GM18502 (cell line): ENCODE measurements around the gene EIF3B.
"Not testable (repeated sequence)": the region's sequence is repeated elsewhere in the genome, so short reads cannot be mapped to it uniquely, and the experiment has no call there.

ENCODE experiments used
- ATAC-seq: cut with Tn5 transposase; IDR thresholded peaks from one replicate; pipeline ENCODE4 v1.9.1; 2021; ENCODE audit warnings: mild to moderate bottlenecking; ENCODE audit not compliant: unreplicated experiment, poor library complexity

Gene EIF3B

GRCh38 chr7:2374830-2375728 lies 20.5 kb downstream of the EIF3B start:
- no peak for ATAC-seq

DNA sequence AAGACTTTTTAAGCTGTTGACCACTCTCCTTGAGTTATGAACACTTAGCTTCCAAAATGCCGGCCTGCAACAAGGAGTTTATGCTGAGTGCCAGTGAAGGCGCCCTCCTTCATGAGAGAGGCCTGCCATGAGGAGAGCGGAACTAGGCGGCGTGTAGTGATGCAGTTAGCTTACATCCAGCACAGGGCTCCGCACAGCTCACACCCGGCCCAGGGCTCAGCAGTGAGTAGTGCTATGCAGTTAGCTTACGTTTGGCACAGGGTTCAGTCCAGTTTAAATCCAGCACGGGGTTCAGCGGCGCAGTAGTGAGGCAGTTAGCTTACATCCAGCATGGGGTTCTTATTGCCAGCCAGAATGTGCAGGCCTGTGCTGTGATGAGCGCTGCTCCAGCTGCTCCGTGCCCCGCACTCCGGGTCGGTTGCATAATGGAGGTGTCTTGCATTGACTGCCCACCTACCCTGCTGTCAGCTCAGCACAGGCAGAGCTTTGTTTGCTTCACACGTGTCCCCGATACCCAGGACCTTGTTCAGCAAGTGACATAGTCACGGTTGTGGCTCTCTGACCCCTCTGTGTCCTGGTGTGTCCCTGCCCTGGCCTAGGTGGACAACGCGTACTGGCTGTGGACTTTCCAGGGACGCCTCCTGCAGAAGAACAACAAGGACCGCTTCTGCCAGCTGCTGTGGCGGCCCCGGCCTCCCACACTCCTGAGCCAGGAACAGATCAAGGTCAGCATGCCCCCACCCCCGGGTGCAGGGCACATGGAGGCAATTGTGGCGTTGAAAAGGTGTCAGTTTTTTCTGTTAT lies 21.9 kb downstream of the EIF3B start:
- no peak for ATAC-seq

GRCh38 chr7:2377492-2377891 lies 22.9 kb downstream of the EIF3B start:
- ATAC-seq: not testable (repeated sequence)

DNA sequence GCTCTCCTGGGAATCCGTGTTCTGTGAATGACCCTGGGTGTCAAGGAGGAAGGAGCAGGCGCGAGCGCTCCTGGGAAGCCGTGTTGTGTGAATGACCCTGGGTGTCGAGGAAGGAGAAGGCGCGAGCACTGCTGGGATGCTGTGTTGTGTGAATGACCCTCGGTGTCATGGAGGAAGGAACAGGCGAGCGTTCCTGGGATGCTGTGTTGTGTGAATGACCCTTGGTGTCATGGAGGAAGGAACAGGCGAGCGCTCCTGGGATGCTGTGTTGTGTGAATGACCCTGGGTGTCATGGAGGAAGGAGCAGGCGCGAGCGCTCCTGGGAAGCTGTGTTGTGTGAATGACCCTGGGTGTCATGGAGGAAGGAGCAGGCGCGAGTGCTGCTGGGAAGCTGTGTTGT lies 23.5 kb downstream of the EIF3B start:
- ATAC-seq: not testable (repeated sequence)

DNA sequence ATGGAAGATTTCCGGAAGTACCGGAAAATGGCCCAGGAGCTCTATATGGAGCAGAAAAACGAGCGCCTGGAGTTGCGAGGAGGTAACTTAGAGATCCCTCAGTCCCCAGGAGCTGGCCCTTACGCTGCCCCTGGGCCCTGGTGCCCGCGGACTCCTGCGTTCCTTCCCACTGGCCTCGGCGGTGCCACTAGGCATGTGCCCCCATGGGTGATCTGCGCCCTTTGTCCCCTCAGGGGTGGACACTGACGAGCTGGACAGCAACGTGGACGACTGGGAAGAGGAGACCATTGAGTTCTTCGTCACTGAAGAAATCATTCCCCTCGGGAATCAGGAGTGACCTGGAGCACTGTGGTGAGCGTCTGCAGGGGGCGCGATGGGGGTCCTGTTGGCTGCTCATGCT lies 24.5 kb downstream of the EIF3B start:
- no peak for ATAC-seq

DNA sequence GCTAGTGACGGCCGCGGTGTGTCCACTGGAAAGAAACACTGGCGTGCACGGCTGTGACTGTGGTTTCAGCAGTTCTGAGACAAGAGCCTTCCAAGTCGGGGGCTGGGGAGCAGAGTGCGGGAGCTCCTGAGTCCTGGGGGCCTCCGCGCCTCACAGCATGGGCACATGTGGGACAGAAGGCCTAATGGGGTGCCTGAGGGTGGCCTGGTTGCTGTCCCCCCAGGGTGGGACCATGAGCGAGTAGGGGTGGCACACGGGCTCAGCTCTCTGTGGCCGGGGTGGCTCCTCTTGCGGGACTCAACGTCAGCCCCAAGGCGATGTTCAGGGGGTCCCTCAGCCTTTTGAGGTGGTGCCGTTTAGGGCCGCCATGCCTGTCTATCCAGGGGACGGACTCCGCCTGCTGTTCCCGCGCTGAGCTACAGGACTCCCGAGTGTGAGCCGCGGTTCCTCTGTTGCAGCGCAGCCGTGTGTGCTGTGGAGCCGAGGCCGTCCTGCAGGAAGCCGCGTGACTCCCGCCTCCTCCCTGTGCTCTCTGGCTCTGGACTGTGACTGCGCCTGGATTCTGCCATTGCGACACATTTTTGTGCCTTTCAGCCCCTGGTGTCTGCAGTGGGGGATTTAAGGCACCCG lies 25.3 kb downstream of the EIF3B start:
- no peak for ATAC-seq

- ATAC-seq: no peak
Measured at GRCh38 chr7:2380461-2380860, 25.8 kb downstream of the EIF3B start.

DNA sequence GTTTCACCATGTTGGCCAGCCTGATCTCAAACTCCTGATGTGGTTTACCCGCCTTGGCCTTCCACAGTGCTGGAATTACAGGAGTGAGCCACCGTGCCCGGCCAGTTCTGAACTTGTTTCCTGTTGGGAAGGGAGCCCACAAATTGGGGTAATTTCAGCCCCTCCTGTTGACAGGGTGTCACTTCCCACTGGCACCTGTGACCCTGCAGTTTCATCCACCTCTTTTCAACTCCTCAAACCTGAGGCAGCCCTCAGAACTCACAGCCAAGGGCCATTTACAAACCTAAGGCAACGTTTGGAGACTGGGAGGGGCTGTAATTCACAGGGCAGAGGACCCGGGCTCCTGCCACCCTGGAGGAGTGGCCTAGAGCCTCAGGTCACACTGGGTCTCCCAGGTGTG lies 26.6 kb downstream of the EIF3B start:
- ATAC-seq: no peak

DNA sequence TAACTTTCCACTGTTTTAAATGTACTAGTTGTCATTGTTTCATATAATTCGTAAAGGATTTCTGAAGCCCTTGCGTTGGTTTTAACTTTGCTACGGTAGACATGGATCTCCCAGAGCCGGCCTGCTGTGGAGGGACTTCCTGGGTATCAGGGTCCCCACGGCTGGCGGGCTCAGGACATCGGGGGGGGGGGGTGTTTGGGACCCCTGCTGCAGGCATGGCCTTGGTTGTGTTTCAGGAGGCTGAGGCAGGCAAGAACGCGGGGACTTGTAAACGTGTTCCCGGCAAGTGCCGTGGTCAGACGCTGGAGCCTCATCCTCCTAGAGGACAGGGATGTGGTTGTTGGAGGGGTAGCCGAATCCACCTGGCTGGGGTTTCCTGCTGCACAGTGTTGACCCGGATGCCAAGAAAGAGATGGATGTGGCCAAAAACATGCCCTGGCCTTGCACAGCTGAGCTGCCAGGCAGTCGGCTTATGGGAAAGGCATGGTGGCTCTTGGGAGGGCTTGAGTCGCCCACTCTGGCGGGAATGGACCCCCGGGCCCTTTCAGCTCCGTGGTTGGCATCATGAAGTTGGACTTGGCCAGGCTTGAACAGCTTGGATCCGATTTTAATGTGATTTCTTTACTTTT lies 27.4 kb downstream of the EIF3B start:
- no peak for ATAC-seq

GRCh38 chr7:2383543-2384274 lies 29.1 kb downstream of the EIF3B start:
- ATAC-seq: no peak

DNA sequence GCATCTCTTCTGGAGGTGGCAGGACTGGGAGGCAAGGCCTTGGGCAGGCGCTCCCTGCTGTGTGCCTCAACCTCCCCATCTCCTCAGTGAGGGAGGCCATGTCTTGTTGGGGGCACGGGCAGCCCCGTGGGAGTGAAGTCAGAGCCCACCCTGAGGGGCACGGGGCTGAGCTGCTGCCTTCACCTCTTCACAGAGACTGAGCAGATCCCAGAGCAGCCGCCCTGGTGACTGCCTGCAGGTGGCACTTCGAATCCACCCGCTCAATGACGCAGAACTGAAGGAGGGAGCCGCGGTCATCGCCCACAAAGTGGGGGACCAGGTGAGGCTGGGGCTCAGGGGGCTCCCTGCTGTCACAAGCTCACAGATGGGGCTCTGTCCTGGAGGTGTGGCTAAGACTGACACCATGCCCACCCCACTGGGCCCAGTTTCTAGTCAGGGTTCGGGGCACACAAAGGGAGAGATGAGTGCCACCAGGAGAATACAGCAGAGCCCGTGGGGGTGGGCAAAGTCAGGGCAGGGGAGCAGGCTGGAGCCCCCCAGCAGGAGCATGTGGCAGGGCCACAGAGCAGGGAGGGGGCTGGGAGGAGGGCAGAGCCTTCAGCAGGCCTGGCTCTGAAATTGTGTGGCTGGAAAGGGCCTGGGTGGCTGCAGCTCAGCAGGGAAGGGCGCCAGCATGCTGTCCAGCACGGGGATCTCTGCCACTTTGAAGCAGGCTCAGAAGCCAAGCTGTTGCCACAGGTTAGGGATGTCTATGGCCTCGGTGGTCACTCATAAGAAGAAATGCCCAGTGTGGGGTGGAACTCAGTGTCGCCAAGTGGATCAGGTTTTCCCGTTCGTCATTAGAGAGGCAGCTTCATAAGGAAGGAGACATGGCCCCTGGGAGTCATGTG lies 30.0 kb downstream of the EIF3B start:
- no peak for ATAC-seq

DNA sequence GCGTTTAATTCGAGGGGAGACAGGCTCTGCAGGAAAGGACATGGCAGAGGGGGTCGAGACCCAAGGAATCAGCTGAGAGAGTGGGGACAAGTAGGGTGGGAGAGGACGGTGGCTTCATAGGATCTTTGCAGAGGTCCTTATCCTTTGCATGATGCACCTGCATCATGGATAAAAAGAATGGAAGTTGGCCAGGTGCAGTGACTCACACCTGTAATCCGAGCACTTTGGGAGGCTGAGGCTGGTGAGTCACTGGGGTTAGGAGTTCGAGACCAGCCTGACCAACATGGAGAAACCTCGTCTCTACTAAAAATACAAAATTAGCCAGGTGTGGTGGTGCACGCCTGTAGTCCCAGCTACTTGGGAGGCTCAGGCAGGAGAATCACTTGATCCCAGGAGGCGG lies 31.5 kb downstream of the EIF3B start:
- ATAC-seq: not testable (repeated sequence)

- no peak for ATAC-seq
Measured at GRCh38 chr7:2386964-2387669, 32.5 kb downstream of the EIF3B start.

GRCh38 chr7:2387897-2388636 lies 33.4 kb downstream of the EIF3B start:
- ATAC-seq: no peak

- ATAC-seq: no peak
Measured at GRCh38 chr7:2388637-2388954, 34.0 kb downstream of the EIF3B start.

- ATAC-seq: not testable (repeated sequence)
Measured at GRCh38 chr7:2390020-2390816, 35.6 kb downstream of the EIF3B start.

- ATAC-seq: no peak
Measured at GRCh38 chr7:2393706-2394105, 39.1 kb downstream of the EIF3B start.
